ENCODE data around the gene PIGP. TPM values are rescaled to one million over a fixed set of nuclear protein-coding genes. Genes with fewer than 3 reads are reported as not detected.
"Not testable (repeated sequence)": the region's sequence is repeated elsewhere in the genome, so short reads cannot be mapped to it uniquely, and the experiment has no call there.

The PIGP gene
- total RNA-seq = 10 to 100 TPM; 15.0 to 17.0 TPM

DNA sequence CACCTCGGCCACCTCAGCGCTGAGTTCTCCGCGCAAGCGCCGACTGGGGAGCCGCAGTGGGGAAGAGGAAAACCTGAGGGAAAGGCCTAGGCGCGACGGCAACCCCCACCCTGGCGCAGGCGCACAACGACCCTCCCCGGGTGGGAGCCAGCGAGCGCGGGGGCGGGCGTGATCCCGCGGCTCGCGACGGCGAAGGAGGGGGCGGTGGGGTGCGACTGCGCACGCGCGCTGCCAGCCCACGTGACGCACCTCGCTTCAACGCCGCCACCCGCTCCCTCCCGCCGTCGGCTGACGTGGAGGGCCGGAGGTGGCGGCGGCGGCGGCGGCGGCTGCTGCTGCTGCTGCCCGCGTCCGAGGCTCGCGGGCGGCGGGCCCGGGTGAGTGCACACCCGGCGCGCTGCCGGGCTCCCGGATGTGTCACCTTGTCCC is at the start of gene PIGP, which contains the start of gene TTC3:
Gene PIGP, minus strand, starts transcription at position 84 of the 429 bp plus-strand sequence. CDS start 556 bp downstream, outside the sequence.
Gene TTC3, plus strand, starts transcription at position 267 of the 429 bp plus-strand sequence. CDS start 14,004 bp downstream, outside the sequence.
- H3K4me1 Mint-ChIP-seq (ENCODE audit: low read depth) = peaks cover 62% of the 10 kb centered on the region
- peak within 1 kb of the TSS; percentile 92 for H3K27ac Mint-ChIP-seq
- ATAC-seq (replicated peaks in 1 of 2) = peak; percentile 79 to 83
- H3K9me3 Mint-ChIP-seq = no peaks in the 10 kb centered on the region
- H3K27me3 Mint-ChIP-seq (ENCODE audit: low read depth) = no peaks in the 10 kb centered on the region
- peak within 1 kb of the TSS; percentile 87 to 95 for H3K4me3 Mint-ChIP-seq
- peaks cover 4 to 18% of the 10 kb centered on the region in 2 donors for H3K36me3 Mint-ChIP-seq (ENCODE audit: insufficient read depth in 2 of 2)
- DNase-seq = peak; percentile 96 to 98

DNA sequence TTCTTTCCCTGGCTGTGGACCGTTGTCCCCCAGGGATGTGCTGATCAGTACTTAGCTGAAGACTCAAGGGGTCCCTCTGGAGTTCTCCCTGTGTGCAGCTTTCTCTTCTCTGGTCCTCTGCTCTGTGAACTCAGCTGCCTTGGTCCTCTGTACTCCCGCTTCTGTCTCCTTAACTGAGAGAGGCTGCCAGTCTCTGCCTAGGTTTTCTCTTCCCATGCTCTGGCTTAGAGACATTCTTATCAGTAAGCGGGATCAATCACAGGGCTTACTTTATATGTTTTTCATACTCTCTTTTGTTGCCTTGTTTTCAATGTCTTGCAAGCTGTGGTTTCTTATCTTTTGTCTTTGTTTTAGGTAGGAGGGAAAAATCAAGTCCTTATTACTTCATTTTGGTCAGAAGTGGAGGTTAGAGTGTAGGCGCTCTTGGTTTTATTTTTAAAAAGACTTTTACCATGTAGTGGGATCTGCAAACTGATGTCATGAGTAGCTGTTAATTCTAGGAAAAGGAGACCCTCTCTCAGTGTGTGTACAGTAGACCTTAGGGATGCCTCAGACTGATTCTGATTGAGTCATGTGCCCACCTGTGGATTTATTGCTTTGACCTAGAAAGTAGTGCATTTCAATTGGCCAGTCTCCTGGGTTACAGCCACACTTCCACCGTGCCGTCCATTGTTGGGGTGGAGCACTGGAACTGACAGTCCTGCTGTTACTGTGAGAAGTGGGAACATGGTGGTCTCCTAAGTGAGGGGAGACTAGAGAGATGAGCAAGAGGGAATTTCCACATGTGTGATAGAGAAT is 46.7 kb upstream of the PIGP start:
- ATAC-seq (replicated peaks in 1 of 2) (peak; percentile 77 to 79), DNase-seq (peak; percentile 1 to 5)
- Mint-ChIP-seq H3K9me3 (no peaks in the 10 kb centered on the region), H3K36me3 (ENCODE audit: insufficient read depth in 2 of 2) (peaks cover 1 to 5% of the 10 kb centered on the region in 2 donors), H3K4me3 (peak overlapping the region; percentile 70 to 73), H3K27me3 (ENCODE audit: low read depth) (no peaks in the 10 kb centered on the region), H3K4me1 (ENCODE audit: low read depth) (peaks cover 27% of the 10 kb centered on the region), H3K27ac (peak overlapping the region; percentile 79)

DNA sequence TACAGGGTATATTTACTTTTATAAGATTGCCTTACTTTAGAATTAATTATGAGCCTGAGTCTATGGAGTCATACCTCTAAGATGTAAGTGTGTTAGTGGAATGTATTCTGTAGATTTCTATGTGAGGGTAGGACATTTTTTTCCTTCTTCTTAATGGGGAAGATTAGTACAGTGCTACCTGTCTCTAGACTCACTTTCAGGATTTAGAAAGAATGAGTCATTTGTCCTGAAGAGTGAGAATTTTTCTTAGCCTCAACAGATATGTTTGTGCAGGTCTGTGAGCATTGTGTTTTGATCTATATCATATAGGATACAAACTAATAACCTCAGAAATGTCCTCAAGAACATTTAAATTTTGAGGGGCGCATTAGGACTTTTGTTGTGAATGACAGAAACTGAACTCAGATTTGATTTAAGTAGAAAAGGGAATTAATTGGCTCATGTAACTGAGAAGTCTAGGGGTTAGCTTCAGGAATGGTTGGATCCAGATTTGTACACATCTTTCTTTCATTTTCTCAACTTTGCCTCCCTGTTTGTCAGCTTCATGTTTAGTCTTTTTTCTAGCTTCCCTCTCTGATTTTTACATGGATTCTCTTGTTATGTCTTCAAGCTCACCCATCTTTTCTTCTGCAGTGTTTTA is 45.4 kb upstream of the PIGP start:
- Mint-ChIP-seq H3K4me1 (ENCODE audit: low read depth) (peaks cover 27% of the 10 kb centered on the region), H3K36me3 (ENCODE audit: insufficient read depth in 2 of 2) (peaks cover 3 to 7% of the 10 kb centered on the region in 2 donors), H3K4me3 (peak overlapping the region; percentile 10 to 19), H3K27ac (peak overlapping the region; percentile 65), H3K27me3 (ENCODE audit: low read depth) (no peaks in the 10 kb centered on the region), H3K9me3 (no peaks in the 10 kb centered on the region)
- DNase-seq (no peak), ATAC-seq (replicated peaks in 1 of 2) (no peak)

DNA sequence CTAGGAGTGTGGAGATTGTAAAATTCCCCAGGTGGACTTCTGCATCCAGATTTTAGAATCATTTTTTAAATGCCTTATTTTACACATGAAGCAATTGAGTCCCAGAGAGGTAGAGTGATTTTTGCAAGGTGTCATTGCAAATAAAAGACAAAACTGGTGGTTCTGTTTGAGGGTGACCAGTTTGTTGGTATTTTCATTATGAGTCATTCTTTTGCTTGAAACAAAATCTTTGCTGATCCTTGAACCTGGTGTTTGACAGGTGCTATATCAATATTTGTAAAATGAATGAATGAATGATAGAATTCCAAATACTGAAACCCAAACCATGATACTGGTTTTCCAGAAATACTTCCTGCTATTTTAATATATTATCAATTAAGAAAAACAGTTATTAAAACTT is 44.3 kb upstream of the PIGP start:
- Mint-ChIP-seq H3K4me1 (ENCODE audit: low read depth) (peaks cover 27% of the 10 kb centered on the region), H3K4me3 (no peak overlapping the region), H3K36me3 (ENCODE audit: insufficient read depth in 2 of 2) (peaks cover 5 to 6% of the 10 kb centered on the region in 2 donors), H3K27ac (no peak overlapping the region), H3K9me3 (peaks cover 0 to under 1% of the 10 kb centered on the region in 2 donors), H3K27me3 (ENCODE audit: low read depth) (no peaks in the 10 kb centered on the region)
- no peak for DNase-seq
- ATAC-seq (replicated peaks in 1 of 2) = no peak

DNA sequence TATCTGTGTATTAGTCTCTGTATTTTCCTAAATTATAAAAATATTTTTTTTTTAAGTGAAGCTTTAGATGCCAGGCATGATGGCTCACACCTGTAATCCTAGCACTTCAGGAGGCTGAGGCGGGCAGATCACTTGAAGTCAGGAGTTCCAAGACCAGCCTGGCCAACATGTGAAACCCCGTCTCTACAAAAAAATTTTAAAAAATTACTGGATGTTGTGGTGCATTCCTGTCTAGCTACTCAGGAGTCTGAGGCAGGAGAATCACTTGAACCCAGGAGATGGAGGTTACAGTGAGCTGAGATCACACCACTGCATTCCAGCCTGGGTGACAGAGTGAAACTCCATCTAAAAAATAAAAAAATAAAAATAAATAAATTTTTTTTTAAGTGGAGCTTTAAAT is 43.6 kb upstream of the PIGP start:
- H3K27me3 Mint-ChIP-seq (ENCODE audit: low read depth); DNase-seq: not testable (repeated sequence)
- peaks cover 27% of the 10 kb centered on the region for H3K4me1 Mint-ChIP-seq (ENCODE audit: low read depth)

DNA sequence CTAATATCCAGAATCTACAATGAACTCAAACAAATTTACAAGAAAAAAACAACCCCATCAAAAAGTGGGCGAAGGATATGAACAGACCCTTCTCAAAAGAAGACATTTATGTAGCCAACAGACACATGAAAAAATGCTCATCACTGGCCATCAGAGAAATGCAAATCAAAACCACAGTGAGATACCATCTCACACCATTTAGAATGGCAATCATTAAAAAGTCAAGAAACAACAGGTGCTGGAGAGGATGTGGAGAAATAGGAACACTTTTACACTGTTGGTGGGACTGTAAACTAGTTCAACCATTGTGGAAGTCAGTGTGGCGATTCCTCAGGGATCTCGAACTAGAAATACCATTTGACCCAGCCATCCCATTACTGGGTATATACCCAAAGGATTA is 41.4 kb upstream of the PIGP start:
- H3K27ac Mint-ChIP-seq; H3K9me3 Mint-ChIP-seq; H3K27me3 Mint-ChIP-seq (ENCODE audit: low read depth); ATAC-seq (replicated peaks in 1 of 2); DNase-seq; H3K4me3 Mint-ChIP-seq: not testable (repeated sequence)
- peaks cover 8 to 20% of the 10 kb centered on the region in 2 donors for H3K36me3 Mint-ChIP-seq (ENCODE audit: insufficient read depth in 2 of 2)
- H3K4me1 Mint-ChIP-seq (ENCODE audit: low read depth) = peaks cover 14% of the 10 kb centered on the region

More for the DNA sequence above, 43.6 kb upstream of the PIGP start:
- H3K9me3 Mint-ChIP-seq; H3K4me3 Mint-ChIP-seq; H3K27ac Mint-ChIP-seq; H3K36me3 Mint-ChIP-seq (ENCODE audit: insufficient read depth in 2 of 2); ATAC-seq (replicated peaks in 1 of 2): not testable (repeated sequence)

DNA sequence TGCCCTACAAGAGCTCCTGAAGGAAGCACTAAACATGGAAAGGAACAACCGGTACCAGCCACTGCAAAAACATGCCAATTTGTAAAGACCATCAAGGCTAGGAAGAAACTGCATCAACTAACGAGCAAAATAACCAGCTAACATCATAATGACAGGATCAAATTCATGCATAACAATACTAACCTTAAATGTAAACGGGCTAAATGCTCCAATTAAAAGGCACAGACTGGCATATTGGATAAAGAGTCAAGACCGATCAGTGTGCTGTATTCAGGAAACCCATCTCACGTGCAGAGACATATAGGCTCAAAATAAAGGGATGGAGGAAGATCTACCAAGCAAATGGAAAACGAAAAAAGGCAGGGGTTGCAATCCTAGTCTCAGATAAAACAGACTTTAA is 38.2 kb upstream of the PIGP start:
- ATAC-seq (replicated peaks in 1 of 2); DNase-seq; H3K4me1 Mint-ChIP-seq (ENCODE audit: low read depth); H3K27ac Mint-ChIP-seq; H3K9me3 Mint-ChIP-seq; H3K27me3 Mint-ChIP-seq (ENCODE audit: low read depth); H3K4me3 Mint-ChIP-seq: not testable (repeated sequence)
- peaks cover 19 to 36% of the 10 kb centered on the region in 2 donors for H3K36me3 Mint-ChIP-seq (ENCODE audit: insufficient read depth in 2 of 2)

DNA sequence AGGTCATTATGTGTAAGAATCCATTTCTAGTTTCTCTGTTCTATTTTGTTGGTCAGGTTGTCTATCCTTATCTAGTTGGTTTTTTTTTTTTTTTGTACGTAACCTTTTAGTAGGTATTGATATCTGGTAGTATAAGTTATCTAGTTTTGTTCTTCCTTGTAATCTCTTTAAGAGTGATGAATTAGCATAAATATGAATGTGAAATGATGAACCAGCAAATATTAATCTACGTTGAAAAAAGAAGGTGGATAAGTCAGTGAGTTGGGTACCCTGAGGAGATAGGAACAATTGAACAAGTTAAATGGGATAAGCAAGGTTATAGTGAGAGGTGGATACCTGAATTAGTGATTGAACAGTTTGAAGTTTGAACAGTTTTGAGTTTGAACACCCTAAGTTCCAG is 34.1 kb upstream of the PIGP start:
- no peak for DNase-seq
- Mint-ChIP-seq H3K36me3 (ENCODE audit: insufficient read depth in 2 of 2) (peaks cover 14 to 36% of the 10 kb centered on the region in 2 donors), H3K27ac (peak overlapping the region; percentile 6), H3K27me3 (ENCODE audit: low read depth) (no peaks in the 10 kb centered on the region), H3K9me3 (peaks cover 2 to 7% of the 10 kb centered on the region in 2 donors), H3K4me3 (no peak overlapping the region), H3K4me1 (ENCODE audit: low read depth) (peaks cover 4% of the 10 kb centered on the region)
- ATAC-seq (replicated peaks in 1 of 2) = no peak

DNA sequence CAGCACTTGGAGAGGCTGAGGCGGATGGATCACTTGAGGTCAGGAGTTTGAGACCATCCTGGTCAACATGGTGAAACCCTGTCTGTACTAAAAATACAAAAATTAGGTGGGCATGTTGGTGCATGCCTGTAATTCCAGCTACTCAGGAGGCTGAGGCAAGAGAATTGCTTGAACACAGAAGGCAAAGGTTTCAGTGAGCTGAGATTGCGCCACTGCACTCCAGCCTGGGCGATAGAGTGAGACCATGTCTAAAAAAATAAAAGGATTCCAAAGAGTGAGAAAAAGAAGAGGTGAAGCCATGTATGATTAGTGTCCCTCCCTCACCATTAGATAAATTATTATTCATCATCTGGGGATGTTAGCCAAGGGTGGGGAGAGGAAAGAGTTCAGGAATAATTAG is 29.9 kb upstream of the PIGP start:
- H3K4me1 Mint-ChIP-seq (ENCODE audit: low read depth); H3K4me3 Mint-ChIP-seq; ATAC-seq (replicated peaks in 1 of 2); DNase-seq; H3K9me3 Mint-ChIP-seq; H3K27ac Mint-ChIP-seq; H3K27me3 Mint-ChIP-seq (ENCODE audit: low read depth): not testable (repeated sequence)
- peaks cover 5 to 18% of the 10 kb centered on the region in 2 donors for H3K36me3 Mint-ChIP-seq (ENCODE audit: insufficient read depth in 2 of 2)

DNA sequence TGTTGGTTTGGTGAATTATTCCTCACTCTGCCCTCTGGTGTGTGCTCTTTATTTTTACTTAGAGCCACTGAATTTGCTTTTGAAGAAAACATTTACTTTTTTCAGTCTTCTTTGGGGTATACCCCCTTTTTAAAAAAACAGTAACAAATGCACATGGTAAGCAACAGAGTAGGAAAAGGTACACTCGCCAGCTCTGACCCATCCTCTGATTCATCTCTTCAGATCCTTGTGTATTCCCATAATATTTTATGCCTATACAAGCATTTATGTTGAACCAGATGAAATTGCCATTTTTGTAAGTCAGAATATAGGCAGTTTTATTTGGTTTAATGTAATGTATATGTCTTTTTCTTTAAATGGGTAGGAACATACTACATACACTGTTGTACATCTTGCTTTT is 28.5 kb upstream of the PIGP start:
- no peak for DNase-seq
- Mint-ChIP-seq H3K27ac (no peak overlapping the region), H3K4me3 (no peak overlapping the region), H3K36me3 (ENCODE audit: insufficient read depth in 2 of 2) (peaks cover 2 to 13% of the 10 kb centered on the region in 2 donors), H3K9me3 (no peaks in the 10 kb centered on the region), H3K27me3 (ENCODE audit: low read depth) (no peaks in the 10 kb centered on the region), H3K4me1 (ENCODE audit: low read depth) (peaks cover 4% of the 10 kb centered on the region)
- ATAC-seq (replicated peaks in 1 of 2) = no peak

DNA sequence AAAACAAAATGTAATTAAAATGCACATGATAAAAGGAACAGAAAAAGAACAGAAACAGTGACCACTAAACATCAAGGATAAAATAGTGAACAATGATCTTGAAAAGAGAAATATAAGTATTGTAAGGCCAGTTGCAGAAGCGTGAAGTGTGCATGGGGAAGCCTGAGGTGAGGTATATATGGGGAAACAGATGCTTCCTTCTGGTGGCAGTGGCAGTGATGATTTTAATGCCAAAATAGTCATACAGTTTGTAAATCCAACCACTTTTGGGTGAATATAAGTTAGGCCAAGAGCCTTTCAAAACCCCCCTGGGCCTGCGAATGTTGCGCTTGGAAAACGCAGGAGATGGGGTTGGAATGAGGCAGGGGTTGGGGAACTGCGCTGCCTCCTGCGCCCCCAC is 27.4 kb upstream of the PIGP start:
- Mint-ChIP-seq H3K27me3 (ENCODE audit: low read depth) (no peaks in the 10 kb centered on the region), H3K9me3 (no peaks in the 10 kb centered on the region), H3K4me1 (ENCODE audit: low read depth) (no peaks in the 10 kb centered on the region), H3K27ac (no peak overlapping the region), H3K4me3 (no peak overlapping the region), H3K36me3 (ENCODE audit: insufficient read depth in 2 of 2) (peaks cover 2 to 13% of the 10 kb centered on the region in 2 donors)
- DNase-seq (no peak), ATAC-seq (replicated peaks in 1 of 2) (no peak)

DNA sequence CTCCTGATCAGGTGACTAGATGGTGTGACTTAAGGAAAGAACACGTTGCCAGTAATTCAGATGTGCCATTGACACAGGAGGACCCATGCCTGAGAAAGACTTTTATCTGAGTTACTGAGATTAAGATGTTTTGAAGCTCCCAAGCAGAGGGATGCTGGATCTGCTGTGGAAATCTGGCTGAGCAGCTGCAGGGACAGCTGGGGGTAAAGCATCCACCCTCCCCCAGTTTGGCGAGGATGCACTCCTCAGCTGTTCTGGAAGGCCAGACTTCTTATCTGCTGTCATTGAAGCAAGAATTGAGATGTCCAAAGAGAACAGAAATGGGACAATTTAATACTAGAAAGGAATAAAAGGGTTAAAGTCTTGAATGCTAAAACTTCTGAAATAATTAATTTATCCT is 25.9 kb upstream of the PIGP start:
- no peaks in the 10 kb centered on the region for H3K4me1 Mint-ChIP-seq (ENCODE audit: low read depth)
- H3K27me3 Mint-ChIP-seq (ENCODE audit: low read depth) = no peaks in the 10 kb centered on the region
- no peak for DNase-seq
- H3K27ac Mint-ChIP-seq = no peak overlapping the region
- no peaks in the 10 kb centered on the region for H3K9me3 Mint-ChIP-seq
- no peak for ATAC-seq (replicated peaks in 1 of 2)
- no peak overlapping the region for H3K4me3 Mint-ChIP-seq
- peaks cover 2 to 9% of the 10 kb centered on the region in 2 donors for H3K36me3 Mint-ChIP-seq (ENCODE audit: insufficient read depth in 2 of 2)

DNA sequence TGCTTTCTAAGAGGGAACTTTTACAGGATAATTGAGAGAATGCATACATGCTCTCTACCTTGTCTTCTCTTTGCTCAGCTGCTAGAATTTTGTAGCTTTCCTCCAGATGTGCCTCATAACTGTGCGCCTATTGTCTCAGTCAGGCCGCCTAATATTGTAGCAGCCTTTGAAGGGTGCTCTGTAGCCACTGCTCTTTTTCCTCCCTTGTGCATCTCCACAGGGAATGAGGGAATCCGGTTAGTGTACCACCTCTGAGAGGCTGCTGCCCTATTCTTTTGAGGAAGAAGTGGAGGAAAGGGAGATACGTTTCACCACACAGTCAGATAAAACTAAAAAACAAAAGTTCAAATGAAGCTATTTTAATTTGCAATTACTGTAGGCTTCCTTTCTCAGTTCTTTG is 22.9 kb upstream of the PIGP start:
- H3K9me3 Mint-ChIP-seq = no peaks in the 10 kb centered on the region
- DNase-seq (no peak), ATAC-seq (replicated peaks in 1 of 2) (no peak)
- no peak overlapping the region for H3K27ac Mint-ChIP-seq
- H3K4me1 Mint-ChIP-seq (ENCODE audit: low read depth) = no peaks in the 10 kb centered on the region
- no peak overlapping the region for H3K4me3 Mint-ChIP-seq
- H3K27me3 Mint-ChIP-seq (ENCODE audit: low read depth) = no peaks in the 10 kb centered on the region
- H3K36me3 Mint-ChIP-seq (ENCODE audit: insufficient read depth in 2 of 2) = peaks cover 2 to 8% of the 10 kb centered on the region in 2 donors
